ENCODE measurements around the gene ZNF521. TPM values are rescaled to one million over a fixed set of nuclear protein-coding genes. Genes with fewer than 3 reads are reported as not detected.

ZNF521 gene
- total RNA-seq, 1 experiment from 2014 or later, result not detected

GRCh38 chr18:25288340-25288938 is 63.5 kb downstream of the ZNF521 start:
- ChIA-PET CTCF (no interaction called here), POLR2A (ENCODE audit: unreplicated experiment) (interaction anchor here (0.5 kb wide), 1 partner anchor 637 kb away, joined by 4 read pairs; no protein-coding TSS in a partner anchor)
- TF ChIP-seq CTCF (conservative IDR thresholded peaks at IDR 0.05) (no peak), EZH2 (IDR thresholded peaks at IDR 0.05; ENCODE audit: low read depth) (no peak)
- DNase-seq, result no peak
- H3K36me3 ChIP-seq (ENCODE audit: low read depth), result no peaks in the 10 kb centered on the region
- H3K79me2 ChIP-seq (ENCODE audit: low read depth), result no peaks in the 10 kb centered on the region
- H3K4me2 ChIP-seq, result no peak overlapping the region
- intact Hi-C loops (cut with micrococcal nuclease; ENCODE audit: unreplicated experiment), result no loop called here
- BruUV-seq (replicated peaks), result no TSS peak
- no peaks in the 10 kb centered on the region for H4K20me1 ChIP-seq (ENCODE audit: insufficient read depth)
- H3K9me2 ChIP-seq (ENCODE audit: insufficient read depth), result no peaks in the 10 kb centered on the region
- no peak overlapping the region for H3K27ac ChIP-seq
- no peaks in the 10 kb centered on the region for H3K9me3 ChIP-seq (ENCODE audit: insufficient read depth, low read depth)
- H2AFZ ChIP-seq, result no peak overlapping the region
- no peaks in the 10 kb centered on the region for H3K4me1 ChIP-seq (replicated peaks; ENCODE audit: insufficient read depth)
- H3F3A ChIP-seq (ENCODE audit: insufficient read depth, low read depth), result no peaks in the 10 kb centered on the region
- H3K4me3 ChIP-seq, result no peak overlapping the region
- no peaks in the 10 kb centered on the region for H3K27me3 ChIP-seq (ENCODE audit: insufficient read depth, low read depth)

GRCh38 chr18:25287106-25287505 is 64.9 kb downstream of the ZNF521 start:
- Histone ChIP-seq H3K4me3 (no peak overlapping the region), H3K79me2 (ENCODE audit: low read depth) (no peaks in the 10 kb centered on the region), H3K4me1 (replicated peaks; ENCODE audit: insufficient read depth) (no peaks in the 10 kb centered on the region), H3K4me2 (no peak overlapping the region), H3K9me2 (ENCODE audit: insufficient read depth) (no peaks in the 10 kb centered on the region), H3K9me3 (ENCODE audit: insufficient read depth, low read depth) (no peaks in the 10 kb centered on the region), H3K27me3 (ENCODE audit: insufficient read depth, low read depth) (no peaks in the 10 kb centered on the region), H3K36me3 (ENCODE audit: low read depth) (no peaks in the 10 kb centered on the region), H3F3A (ENCODE audit: insufficient read depth, low read depth) (no peaks in the 10 kb centered on the region), H2AFZ (no peak overlapping the region), H4K20me1 (ENCODE audit: insufficient read depth) (no peaks in the 10 kb centered on the region), H3K27ac (no peak overlapping the region)
- POLR2A ChIA-PET (ENCODE audit: unreplicated experiment), result no interaction called here
- TF ChIP-seq CTCF (conservative IDR thresholded peaks at IDR 0.05) (no peak), EZH2 (IDR thresholded peaks at IDR 0.05; ENCODE audit: low read depth) (no peak)
- intact Hi-C loops (cut with micrococcal nuclease; ENCODE audit: unreplicated experiment), result no loop called here
- no TSS peak for BruUV-seq (replicated peaks)
- CTCF ChIA-PET, result no interaction called here
- no peak for DNase-seq

- Histone ChIP-seq H3K4me3 (no peak overlapping the region), H3K9me2 (ENCODE audit: insufficient read depth) (no peaks in the 10 kb centered on the region), H3F3A (ENCODE audit: insufficient read depth, low read depth) (no peaks in the 10 kb centered on the region), H3K27me3 (ENCODE audit: insufficient read depth, low read depth) (no peaks in the 10 kb centered on the region), H2AFZ (no peak overlapping the region), H3K79me2 (ENCODE audit: low read depth) (no peaks in the 10 kb centered on the region), H3K4me1 (replicated peaks; ENCODE audit: insufficient read depth) (no peaks in the 10 kb centered on the region), H3K36me3 (ENCODE audit: low read depth) (no peaks in the 10 kb centered on the region), H3K27ac (no peak overlapping the region), H3K9me3 (ENCODE audit: insufficient read depth, low read depth) (no peaks in the 10 kb centered on the region), H4K20me1 (ENCODE audit: insufficient read depth) (no peaks in the 10 kb centered on the region), H3K4me2 (no peak overlapping the region)
- TF ChIP-seq EZH2 (IDR thresholded peaks at IDR 0.05; ENCODE audit: low read depth) (no peak), CTCF (conservative IDR thresholded peaks at IDR 0.05) (no peak)
- CTCF ChIA-PET, result no interaction called here
- no peak for DNase-seq
- no TSS peak for BruUV-seq (replicated peaks)
- POLR2A ChIA-PET (ENCODE audit: unreplicated experiment), result no interaction called here
- intact Hi-C loops (cut with micrococcal nuclease; ENCODE audit: unreplicated experiment), result no loop called here
These were observed 67.0 kb downstream of the ZNF521 start for GRCh38 chr18:25284861-25285550.

Measured in PC-9 (cell line).